ENCODE measurements around the gene SAFB.

Gene SAFB

GRCh38 chr19:5671600-5671999 is 48.7 kb downstream of the SAFB start:
- no peak for DNase-seq

GRCh38 chr19:5672708-5673459 is 50.0 kb downstream of the SAFB start:
- DNase-seq = no peak

GRCh38 chr19:5673752-5674151 is 50.9 kb downstream of the SAFB start:
- DNase-seq = no peak

DNA sequence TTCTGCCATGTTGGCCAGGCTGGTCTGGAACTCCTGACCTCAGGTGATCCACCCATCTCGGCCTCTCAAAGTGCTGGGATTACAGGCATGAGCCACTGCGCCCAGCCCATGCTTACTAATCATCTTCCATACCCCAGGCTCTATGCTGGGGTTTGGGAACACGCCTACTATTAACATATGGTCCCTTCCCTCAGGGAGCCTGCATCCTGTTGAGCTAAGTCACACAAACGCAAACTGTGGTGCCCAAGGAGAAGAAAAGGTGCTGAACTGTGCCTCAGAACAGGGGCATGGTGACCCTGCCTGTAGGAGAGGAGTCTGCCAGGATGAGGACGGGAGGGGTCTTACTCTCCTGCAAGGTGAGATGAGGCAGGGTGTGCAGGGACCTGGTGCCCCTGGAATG is 51.8 kb downstream of the SAFB start:
- no peak for DNase-seq

DNA sequence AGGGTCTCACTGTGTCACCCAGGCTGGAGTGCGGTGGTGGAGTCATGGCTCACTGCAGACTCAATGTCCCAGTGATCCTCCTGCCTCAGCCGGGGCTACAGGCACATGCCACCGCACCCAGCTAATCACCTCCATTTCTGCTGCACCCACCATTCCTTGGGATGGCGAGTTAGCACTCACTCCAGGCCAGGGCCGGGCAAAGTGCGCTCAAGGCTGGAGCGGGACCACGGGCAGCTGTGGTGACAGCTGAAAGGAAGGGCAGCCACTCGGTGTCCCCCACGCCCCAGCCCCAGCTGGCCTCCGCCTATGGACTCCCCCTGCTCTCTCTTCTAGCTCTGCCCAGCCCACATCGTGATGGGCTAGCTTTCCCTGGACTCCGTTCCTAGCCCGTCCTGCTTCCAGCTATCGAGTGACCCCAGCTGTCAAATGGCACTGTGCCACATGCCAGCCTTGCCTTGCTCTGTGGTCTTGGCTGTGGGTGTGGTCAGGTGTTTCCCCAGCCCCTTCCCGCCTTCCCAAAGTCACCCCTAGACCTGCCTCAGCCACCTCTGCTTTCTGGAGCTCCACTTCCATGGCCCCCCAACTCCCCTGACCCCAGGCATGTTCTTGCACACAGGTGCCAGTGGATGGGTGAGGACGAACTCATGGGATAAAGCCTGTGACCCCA is 53.4 kb downstream of the SAFB start:
- DNase-seq = no peak

DNA sequence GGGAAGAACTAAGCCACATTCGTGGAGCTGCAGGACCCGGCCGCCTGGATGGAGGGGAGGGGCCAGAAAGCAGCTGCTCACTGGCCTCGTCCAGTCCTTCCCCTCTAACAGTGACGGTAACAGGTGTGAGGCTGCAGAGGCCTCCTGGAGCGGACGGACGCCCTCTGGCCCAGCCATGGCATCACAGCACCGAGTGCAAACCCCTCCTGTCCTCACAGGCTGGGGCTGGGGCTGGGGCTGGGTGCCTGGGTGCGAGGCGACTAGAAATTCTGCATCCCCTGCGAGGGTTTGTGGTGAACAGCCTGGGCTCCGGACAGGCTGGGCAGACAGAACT is 53.9 kb downstream of the SAFB start:
- DNase-seq = no peak

DNA sequence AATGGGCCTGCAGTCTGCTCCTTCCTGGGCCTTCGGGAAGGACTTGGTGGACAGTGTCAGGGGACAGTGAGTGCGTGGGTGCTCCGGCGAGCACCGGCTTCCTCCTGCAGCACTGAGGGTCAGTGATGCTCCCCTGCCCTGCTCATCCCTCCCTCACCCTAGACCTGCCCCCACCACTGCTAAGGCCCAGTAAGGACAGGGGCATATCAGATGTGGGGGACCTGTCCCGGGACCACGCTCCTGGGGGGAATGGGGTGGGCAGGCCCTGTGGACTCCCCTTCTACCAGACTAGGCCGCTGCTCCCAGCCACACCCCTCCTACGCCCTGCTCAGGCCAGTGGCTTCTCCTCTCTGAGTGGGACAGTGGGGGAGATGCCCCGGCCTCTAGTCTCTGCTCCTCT is 54.3 kb downstream of the SAFB start:
- DNase-seq = no peak

DNA sequence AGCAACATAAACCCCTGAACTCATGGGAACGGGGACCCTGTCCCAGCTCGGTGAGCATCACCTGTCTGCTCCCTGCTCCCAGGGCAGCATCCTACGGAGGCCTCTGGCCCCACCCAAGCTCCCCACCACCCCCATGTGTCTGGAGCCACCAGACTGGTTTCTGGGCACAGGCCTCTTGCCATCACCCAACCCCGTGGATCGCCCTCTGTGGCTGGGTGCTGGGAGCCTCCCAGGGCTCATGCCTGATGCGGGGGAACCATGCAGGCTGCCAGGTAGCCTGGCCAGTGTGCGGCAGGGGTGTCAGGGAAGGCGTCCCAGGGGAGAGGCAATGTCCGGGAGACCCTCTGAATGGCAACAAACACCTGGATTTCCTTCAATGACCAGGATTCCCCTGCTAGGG is 54.7 kb downstream of the SAFB start:
- DNase-seq = no peak

- no peak for DNase-seq
Observed at GRCh38 chr19:5678071-5678718, 55.3 kb downstream of the SAFB start.

DNA sequence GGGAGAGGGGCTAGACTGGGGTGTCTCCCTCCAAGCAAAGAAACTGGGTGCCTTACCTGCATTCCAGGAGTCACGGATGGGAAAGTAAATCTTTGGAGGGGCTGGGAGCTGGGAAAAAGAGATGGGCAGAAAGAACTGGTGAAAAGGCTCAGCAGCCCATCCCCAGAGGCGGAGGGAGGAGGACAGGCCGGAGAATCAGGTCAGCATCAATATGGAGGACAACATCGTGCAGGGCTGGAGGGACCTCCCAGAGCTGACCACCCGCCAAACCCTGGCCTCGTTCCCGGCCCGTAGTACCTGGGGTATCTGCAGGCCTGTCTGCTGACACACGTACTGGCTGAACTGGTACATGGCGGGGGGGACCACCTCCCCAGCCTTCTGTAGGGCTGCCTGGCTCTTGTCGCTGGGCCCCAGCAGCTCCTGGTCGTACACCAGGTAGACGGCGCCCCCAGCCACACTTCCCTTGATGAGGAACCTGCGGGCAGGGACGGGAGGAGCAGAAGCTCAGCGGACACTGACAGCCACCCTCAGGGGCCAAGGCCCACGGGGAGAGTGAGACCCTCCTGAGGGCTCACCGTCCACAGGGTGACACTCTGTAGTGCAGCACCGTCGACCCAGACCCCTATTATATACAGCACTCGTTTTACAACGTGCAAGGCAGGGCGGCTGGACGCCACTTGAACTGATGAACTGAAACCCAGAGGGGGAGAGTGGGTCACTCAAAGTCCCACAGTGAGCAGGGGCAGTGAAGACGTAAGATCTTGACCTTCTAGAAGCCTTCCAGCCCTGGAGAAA is 56.6 kb downstream of the SAFB start:
- DNase-seq = no peak

GRCh38 chr19:5680084-5680436 is 57.2 kb downstream of the SAFB start:
- no peak for DNase-seq

GRCh38 chr19:5680437-5681368 is 57.8 kb downstream of the SAFB start, which contains the start of the genes HSD11B1L and MICOS13:
TSS of gene HSD11B1L (plus strand) at chr19:5681027. CDS start at chr19:5684833, 3,806 bp downstream.
TSS of gene MICOS13 (minus strand) at chr19:5680516. CDS start at chr19:5680486, 30 bp downstream.
- DNase-seq = peak; percentile 89

- no peak for DNase-seq
Observed at GRCh38 chr19:5681391-5682106, 58.7 kb downstream of the SAFB start.

DNA sequence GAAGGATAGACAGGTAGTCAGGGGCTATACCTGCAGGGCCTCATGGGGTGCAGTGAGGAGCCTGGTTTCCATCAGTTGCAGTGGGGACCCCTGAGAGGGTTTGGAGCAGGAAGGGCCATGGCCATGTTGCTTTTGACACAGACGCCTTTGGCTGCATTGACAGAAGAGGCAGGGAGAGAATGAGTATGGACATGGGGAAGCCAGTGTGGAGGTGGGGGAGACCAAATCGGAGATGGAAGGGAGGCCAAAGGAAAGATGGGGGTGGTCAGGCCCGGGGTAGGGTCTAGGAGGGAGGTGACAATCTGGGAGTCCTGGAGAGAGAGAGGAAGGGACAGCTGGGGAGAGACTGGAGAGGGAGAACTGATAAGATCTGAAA is 59.2 kb downstream of the SAFB start:
- no peak for DNase-seq

- no peak for DNase-seq
Observed at GRCh38 chr19:5683177-5683886, 60.4 kb downstream of the SAFB start.

DNA sequence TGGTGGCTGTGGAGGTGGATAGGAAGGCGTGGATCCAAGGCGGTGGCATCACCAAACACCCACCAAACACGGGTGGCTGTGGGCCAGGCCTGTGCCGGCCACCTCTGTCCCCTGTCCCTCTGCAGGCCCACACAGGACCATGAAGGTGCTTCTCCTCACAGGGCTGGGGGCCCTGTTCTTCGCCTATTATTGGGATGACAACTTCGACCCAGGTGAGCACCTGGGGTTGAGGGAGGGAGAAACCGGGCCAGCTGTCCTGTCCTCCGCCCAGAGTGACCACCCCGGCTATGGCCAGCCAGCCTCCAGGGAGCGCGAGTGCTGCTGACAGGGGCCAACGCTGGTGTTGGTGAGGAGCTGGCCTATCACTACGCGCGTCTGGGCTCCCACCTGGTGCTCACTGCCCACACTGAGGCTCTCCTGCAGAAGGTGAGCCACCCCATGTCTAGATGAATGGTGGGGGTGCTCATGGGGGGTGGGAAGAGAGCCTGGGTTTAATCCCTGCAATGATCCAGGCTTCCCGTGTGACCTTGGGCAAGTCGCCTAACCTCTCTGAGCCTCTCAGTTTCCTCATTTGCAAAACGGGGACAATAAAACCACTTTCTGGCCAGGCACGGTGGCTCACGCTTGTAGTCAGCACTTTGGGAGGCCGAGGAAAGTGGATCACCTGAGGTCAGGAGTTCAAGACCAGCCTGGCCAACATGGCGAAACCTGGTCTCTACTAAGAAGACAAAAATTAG is 62.0 kb downstream of the SAFB start:
- DNase-seq = no peak

- no peak for DNase-seq
Observed at GRCh38 chr19:5686326-5686646, 63.4 kb downstream of the SAFB start.

DNA sequence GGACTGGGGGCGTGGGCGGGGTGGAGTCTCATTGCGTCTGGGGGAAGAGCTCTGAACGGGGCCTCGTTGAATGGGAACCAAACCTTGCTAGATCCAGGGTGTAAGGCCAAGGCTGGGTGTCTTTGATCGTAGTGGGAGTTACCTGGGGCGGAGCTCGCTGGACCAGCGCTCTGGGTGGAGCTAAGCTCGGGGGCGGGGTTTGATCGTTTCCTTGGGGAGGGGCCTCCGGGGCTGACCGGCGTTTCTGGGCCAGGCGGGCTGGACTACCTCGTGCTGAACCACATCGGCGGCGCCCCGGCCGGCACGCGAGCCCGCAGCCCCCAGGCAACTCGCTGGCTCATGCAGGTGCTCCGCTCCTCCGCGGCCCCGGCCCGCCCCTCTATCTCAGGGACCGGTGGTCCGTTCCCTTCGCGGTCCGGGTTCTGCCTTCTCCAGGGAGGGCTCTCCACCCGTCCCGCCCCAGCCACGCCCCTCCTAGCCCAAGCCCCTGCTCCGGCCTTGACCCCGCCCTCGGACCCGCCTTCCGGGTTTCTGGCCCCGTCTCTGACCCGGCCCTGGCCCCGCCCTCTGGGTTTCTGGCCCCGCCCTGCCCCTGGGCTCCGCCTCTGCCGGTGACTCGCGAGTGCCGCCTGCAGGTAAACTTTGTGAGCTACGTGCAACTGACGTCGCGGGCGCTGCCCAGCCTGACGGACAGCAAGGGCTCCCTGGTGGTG is 63.9 kb downstream of the SAFB start:
- peak; percentile 83 to 93 for DNase-seq

DNA sequence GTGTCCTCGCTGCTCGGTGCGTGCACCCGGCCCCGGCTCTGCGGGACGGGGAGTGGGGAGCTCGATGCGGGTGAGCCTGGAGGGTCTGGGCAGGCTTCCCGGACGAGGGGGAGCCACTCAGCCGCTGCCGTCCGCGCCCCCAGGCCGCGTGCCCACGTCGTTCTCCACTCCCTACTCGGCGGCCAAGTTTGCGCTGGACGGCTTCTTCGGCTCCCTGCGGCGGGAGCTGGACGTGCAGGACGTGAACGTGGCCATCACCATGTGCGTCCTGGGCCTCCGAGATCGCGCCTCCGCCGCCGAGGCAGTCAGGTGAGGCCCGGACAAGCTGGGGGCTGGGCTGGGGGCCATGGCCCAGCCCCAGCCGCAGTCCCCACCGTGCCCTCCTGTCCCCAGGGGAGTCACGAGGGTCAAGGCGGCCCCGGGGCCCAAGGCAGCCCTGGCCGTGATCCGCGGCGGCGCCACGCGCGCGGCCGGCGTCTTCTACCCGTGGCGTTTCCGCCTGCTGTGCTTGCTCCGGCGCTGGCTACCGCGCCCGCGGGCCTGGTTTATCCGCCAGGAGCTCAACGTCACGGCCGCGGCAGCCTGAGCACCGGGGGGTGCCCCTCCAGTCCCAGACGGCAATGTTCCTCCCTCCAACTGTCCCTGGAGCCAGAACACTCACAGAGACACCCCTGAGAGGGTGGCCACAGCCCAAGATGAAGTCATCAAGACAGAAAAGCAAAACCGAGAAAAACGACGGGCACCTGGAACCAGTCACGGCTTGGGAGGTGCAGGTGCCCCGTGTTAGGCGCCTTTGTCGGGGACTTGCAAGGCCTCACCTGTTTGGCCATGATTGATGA is 64.7 kb downstream of the SAFB start:
- DNase-seq = no peak

Data from NCI-H187 (cell line).